Lower leg skin (tissue), 4 donors: ENCODE results near the gene FARS2. TPM values are rescaled to one million over a fixed set of nuclear protein-coding genes. Genes with fewer than 3 reads are reported as not detected.

ENCODE experiments used
- DNase-seq, 2 donors: peaks; one replicate each; pipeline ENCODE4 v3.0.0-alpha.2; 2019; ENCODE audit warnings: low spot score in 2 of 2
- H3K4me3 ChIP-seq: fragments of 200-600 bp; sonication (generic); 2 replicates; pipeline ENCODE4 v1.5.1; 2017; ENCODE audit warnings: mild to moderate bottlenecking, low read depth; ENCODE audit not compliant: poor library complexity, severe bottlenecking
- CTCF ChIP-seq, 3 donors: fragments of 450-650 bp; IDR thresholded peaks; one replicate each; pipeline ENCODE4 v1.5.1; 2016; ENCODE audit warnings: antibody characterized with exemption in 3 of 3, mild to moderate bottlenecking in 3 of 3, moderate library complexity in 2 of 3
- POLR2A ChIP-seq, 2 donors: fragments of 450-650 bp; IDR thresholded peaks; one replicate each; pipeline ENCODE4 v1.6.1; 2016 to 2017; ENCODE audit warnings: antibody characterized with exemption in 2 of 2, mild to moderate bottlenecking in 1 of 2, moderate library complexity in 1 of 2
- WGBS, 2 donors: methylation state at CpG; one replicate each; pipeline ENCODE4 v1.1.5; 2018; 5-methylcytosine and 5-hydroxymethylcytosine counted together
- intact Hi-C: fragments of 100-400 bp; cut with DNase I; formaldehyde crosslinking; loops from one replicate; pipeline ENCODE4 v1.15.0; 2023; ENCODE audit warnings: low total_unique reads
- total RNA-seq, 4 donors: library from RNA; depleted of rRNA; stranded (reverse); fragments of >200 nt; gene quantifications; one replicate each; pipeline ENCODE4 v1.1.0, GENCODE V29; 2016

Gene FARS2
- total RNA-seq, 4 donors from 2014 or later = 7.0 to 14.7 (median 11.1) TPM

- intact Hi-C loops = no loop called here
- H3K4me3 ChIP-seq = no peak overlapping the region
- whole genome bisulfite sequencing, 2 donors = 92 to 93% methylated on average over 3 of the region's 3 CpGs
- no peak for TF ChIP-seq POLR2A (IDR thresholded peaks at IDR 0.05)
- TF ChIP-seq CTCF (IDR thresholded peaks at IDR 0.05) = no peak
- no peak for DNase-seq
Measured at GRCh38 chr6:5274231-5274630, 12.9 kb downstream of the FARS2 start.

GRCh38 chr6:5275497-5275896, 14.2 kb downstream of the FARS2 start:
- no peak for DNase-seq
- intact Hi-C loops = no loop called here
- no peak for TF ChIP-seq CTCF (IDR thresholded peaks at IDR 0.05)
- no peak for TF ChIP-seq POLR2A (IDR thresholded peaks at IDR 0.05)

GRCh38 chr6:5276581-5276980, 15.3 kb downstream of the FARS2 start:
- TF ChIP-seq CTCF (IDR thresholded peaks at IDR 0.05) = no peak
- TF ChIP-seq POLR2A (IDR thresholded peaks at IDR 0.05) = no peak
- DNase-seq = no peak
- no peak overlapping the region for H3K4me3 ChIP-seq
- WGBS, 2 donors = 91 to 93% methylated on average over 2 of the region's 2 CpGs
- intact Hi-C loops = no loop called here

More at GRCh38 chr6:5275497-5275896, 14.2 kb downstream of the FARS2 start:
- no peak overlapping the region for H3K4me3 ChIP-seq
- 89 to 90% methylated on average over 2 of the region's 2 CpGs for WGBS, 2 donors

- H3K4me3 ChIP-seq = no peak overlapping the region
- TF ChIP-seq CTCF (IDR thresholded peaks at IDR 0.05) = no peak
- no peak for TF ChIP-seq POLR2A (IDR thresholded peaks at IDR 0.05)
- DNase-seq = no peak
- WGBS, 2 donors = 87 to 91% methylated on average over 3 of the region's 3 CpGs
- intact Hi-C loops = no loop called here
Measured at GRCh38 chr6:5277589-5277988, 16.3 kb downstream of the FARS2 start.

- intact Hi-C loops = no loop called here
- no peak overlapping the region for H3K4me3 ChIP-seq
- DNase-seq = no peak
- no peak for TF ChIP-seq CTCF (IDR thresholded peaks at IDR 0.05)
- TF ChIP-seq POLR2A (IDR thresholded peaks at IDR 0.05) = no peak
- 89 to 91% methylated on average over 5 of the region's 5 CpGs for WGBS, 2 donors
Measured at GRCh38 chr6:5278047-5278446, 16.7 kb downstream of the FARS2 start.

GRCh38 chr6:5278565-5279120, 17.3 kb downstream of the FARS2 start:
- WGBS, 2 donors = 90 to 91% methylated on average over 2 to 3 of the region's 3 CpGs
- no peak overlapping the region for H3K4me3 ChIP-seq
- no peak for TF ChIP-seq POLR2A (IDR thresholded peaks at IDR 0.05)
- TF ChIP-seq CTCF (IDR thresholded peaks at IDR 0.05) = no peak
- DNase-seq = no peak
- intact Hi-C loops = no loop called here
